Heart right ventricle (tissue), 16 donors: ENCODE measurements around the gene FSD1. TPM values are rescaled to one million over a fixed set of nuclear protein-coding genes. Genes with fewer than 3 reads are reported as not detected.

Experiments
- ATAC-seq, 8 donors: fragments of 200-7000 bp; cut with Tn5 transposase; one replicate each; pipeline ENCODE4 v1.9.1; 2020; ENCODE audit warnings: mild to moderate bottlenecking in 8 of 8, moderate library complexity in 8 of 8, moderate number of reproducible peaks in 1 of 8
- DNase-seq, 2 donors: peaks; one replicate each; pipeline ENCODE4 v3.0.0-alpha.2; 2020
- H3K27ac ChIP-seq, 10 donors: fragments of 200-600 bp; sonication (generic) in 2 of 10; one replicate each; pipeline versions ENCODE4 v1.5.0 to v1.8.0; 2020 to 2022; ENCODE audit warnings: mild to moderate bottlenecking in 3 of 10
- H3K27me3 ChIP-seq, 7 donors: fragments of 200-600 bp; one replicate each; pipeline ENCODE4 v1.8.0; 2021 to 2022; ENCODE audit warnings: mild to moderate bottlenecking in 2 of 7
- H3K36me3 ChIP-seq, 9 donors: fragments of 200-600 bp; sonication (generic) in 1 of 9; one replicate each; pipeline versions ENCODE4 v1.5.0 to v1.8.0; 2020 to 2022; ENCODE audit warnings: mild to moderate bottlenecking in 2 of 9
- H3K4me1 ChIP-seq, 9 donors: fragments of 200-600 bp; sonication (generic) in 1 of 9; one replicate each; pipeline versions ENCODE4 v1.5.0 to v1.8.0; 2020 to 2022; ENCODE audit warnings: mild to moderate bottlenecking in 4 of 9
- H3K4me3 ChIP-seq, 10 donors: fragments of 200-600 bp; sonication (generic) in 2 of 10; one replicate each; pipeline versions ENCODE4 v1.5.0 to v1.8.0; 2020 to 2022; ENCODE audit warnings: mild to moderate bottlenecking in 7 of 10, moderate library complexity in 2 of 10
- H3K9me3 ChIP-seq, 11 donors: fragments of 200-600 bp in 10 of 11; sonication (generic) in 2 of 11; one replicate each; pipeline versions ENCODE4 v1.5.0 to v1.8.0; 2013 to 2022; ENCODE audit warnings: mild to moderate bottlenecking in 2 of 11, control low read depth in 1 of 11, moderate library complexity in 1 of 11
- WGBS, 2 donors: extraction: QIAGEN DNeasy Blood & Tissue Kit; methylation state at CpG; one replicate each; pipeline ENCODE4 v1.1.7; 2013; ENCODE audit warnings: inconsistent platforms in 1 of 2; 5-methylcytosine and 5-hydroxymethylcytosine counted together
- intact Hi-C, 10 donors: fragments of 100-400 bp; cut with DNase I; formaldehyde crosslinking; loops; one replicate each; pipeline versions ENCODE4 v1.11.1 to v1.14.2; 2022
- polyA plus RNA-seq, 2 donors: library from polyadenylated mRNA; stranded (reverse); fragments of 200-250 nt; gene quantifications; one replicate each; pipeline ENCODE4 v1.2.3, GENCODE V29; 2013
- total RNA-seq, 10 donors: library from RNA; stranded (reverse); fragmentation: NEBNext Ultra II Directional in 3 of 10; extraction: Animal tissue kit (Norgen Biotek cat#: 25700) in 3 of 10; gene quantifications; one replicate each; pipeline versions ENCODE4 v1.2.1 to v1.2.4, GENCODE V29; 2021 to 2023
- TF ChIP-seq, protein P1 (sequence below), 9 donors: fragments of 200-600 bp; sonication (generic) in 2 of 9; IDR thresholded peaks; one replicate each; pipeline versions ENCODE4 v1.5.0 to v1.8.0; 2021 to 2022; ENCODE audit warnings: antibody characterized with exemption in 9 of 9, mild to moderate bottlenecking in 5 of 9, moderate library complexity in 1 of 9
- donor health status: Arrhythmogenic right ventricular cardiomyopathy.
- donor health status: ischemic (EF 13 %, LVEDD 7.1; RV severe dilation, severe dysfunction).
- donor health status: healthy with polysubstance abuse.
- donor health status: DM: no; HTN: yes; CAD: no.
- donor health status: DM: no; HTN: no; CAD: no.
- donor health status: ischemic (EF 25% LVEDD 6.9; RV normal size, moderate dysfunction).
- donor health status: ischemic (EF 25% LVEDD 5.7; RV mildly dilated, moderate dysfunction).
- donor health status: healthy.
- donor health status: DM: yes; HTN: yes; CAD: no.
- donor health status: Ischemic cardiomyopathy.
- donor health status: ischemic (EF 35%, LVEDD 5.7; RV mildly dilated, moderate dysfunction).
- donor health status: nonischemic (EF 11% LVEDD 7.7; RV severe dilation, severe dysfunction).
- donor health status: DM: yes; HTN: yes; CAD: no.
- donor health status: PGD.
- donor health status: ischemic (EF 29% LVEDD 5.4; RV normal size, mild dysfunction).
- donor health status: nonischemic (EF 23%, LVEDD 6.1; RV moderate dilation, normal function).

Gene FSD1
- total and polyA plus RNA-seq, 12 donors = 0.10 to 0.25 TPM; not detected in 10

DNA sequence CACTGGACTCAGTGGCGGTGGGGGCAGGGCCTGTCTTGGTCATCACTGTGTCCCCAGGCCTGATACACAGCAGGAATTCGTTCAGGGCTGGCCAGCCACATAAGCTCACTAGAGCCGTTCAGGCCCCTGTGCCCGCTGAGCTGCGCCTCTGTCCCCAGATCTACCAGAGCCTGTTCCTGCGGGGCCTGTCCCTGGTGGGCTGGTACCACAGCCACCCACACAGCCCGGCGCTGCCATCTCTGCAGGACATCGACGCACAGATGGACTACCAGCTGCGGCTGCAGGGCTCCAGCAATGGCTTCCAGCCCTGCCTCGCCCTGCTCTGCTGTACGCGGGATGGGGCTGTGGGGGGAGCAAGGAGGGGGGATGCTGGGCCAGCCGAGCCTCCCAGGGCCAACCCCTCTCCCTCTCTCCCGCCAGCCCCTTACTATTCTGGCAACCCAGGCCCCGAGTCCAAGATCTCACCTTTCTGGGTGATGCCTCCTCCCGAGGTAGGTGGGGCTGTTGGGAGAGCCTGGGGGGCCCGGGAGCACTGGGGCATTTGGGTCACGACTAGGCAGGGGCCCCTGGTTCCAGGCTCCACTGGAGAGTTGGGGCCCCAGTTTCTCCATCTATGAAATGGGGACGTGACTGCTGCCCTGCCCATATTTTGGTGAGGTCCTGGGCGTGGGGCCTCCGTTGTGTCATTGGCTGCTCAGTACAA, 52.8 kb downstream of the FSD1 start:
- Histone ChIP-seq H3K36me3 (peaks cover 0 to 83% (median 12%) of the 10 kb centered on the region in 9 donors), H3K4me3 (no peak overlapping the region), H3K9me3 (no peaks in the 10 kb centered on the region), H3K27ac (no peak overlapping the region), H3K27me3 (no peaks in the 10 kb centered on the region), H3K4me1 (peaks cover 0 to 2% (median 0%) of the 10 kb centered on the region in 9 donors)
- intact Hi-C loops = loop anchor here in 1 of 10 donors (10.0 kb wide), 1 partner anchor 82 kb away; the partner anchor contains the start of gene SHD
- 80 to 82% methylated on average over 22 to 23 of the region's 23 CpGs for WGBS, 2 donors
- TF ChIP-seq, protein P1, sequence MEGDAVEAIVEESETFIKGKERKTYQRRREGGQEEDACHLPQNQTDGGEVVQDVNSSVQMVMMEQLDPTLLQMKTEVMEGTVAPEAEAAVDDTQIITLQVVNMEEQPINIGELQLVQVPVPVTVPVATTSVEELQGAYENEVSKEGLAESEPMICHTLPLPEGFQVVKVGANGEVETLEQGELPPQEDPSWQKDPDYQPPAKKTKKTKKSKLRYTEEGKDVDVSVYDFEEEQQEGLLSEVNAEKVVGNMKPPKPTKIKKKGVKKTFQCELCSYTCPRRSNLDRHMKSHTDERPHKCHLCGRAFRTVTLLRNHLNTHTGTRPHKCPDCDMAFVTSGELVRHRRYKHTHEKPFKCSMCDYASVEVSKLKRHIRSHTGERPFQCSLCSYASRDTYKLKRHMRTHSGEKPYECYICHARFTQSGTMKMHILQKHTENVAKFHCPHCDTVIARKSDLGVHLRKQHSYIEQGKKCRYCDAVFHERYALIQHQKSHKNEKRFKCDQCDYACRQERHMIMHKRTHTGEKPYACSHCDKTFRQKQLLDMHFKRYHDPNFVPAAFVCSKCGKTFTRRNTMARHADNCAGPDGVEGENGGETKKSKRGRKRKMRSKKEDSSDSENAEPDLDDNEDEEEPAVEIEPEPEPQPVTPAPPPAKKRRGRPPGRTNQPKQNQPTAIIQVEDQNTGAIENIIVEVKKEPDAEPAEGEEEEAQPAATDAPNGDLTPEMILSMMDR (IDR thresholded peaks at IDR 0.05) = no peak
- ATAC-seq (no peak), DNase-seq (no peak)

DNA sequence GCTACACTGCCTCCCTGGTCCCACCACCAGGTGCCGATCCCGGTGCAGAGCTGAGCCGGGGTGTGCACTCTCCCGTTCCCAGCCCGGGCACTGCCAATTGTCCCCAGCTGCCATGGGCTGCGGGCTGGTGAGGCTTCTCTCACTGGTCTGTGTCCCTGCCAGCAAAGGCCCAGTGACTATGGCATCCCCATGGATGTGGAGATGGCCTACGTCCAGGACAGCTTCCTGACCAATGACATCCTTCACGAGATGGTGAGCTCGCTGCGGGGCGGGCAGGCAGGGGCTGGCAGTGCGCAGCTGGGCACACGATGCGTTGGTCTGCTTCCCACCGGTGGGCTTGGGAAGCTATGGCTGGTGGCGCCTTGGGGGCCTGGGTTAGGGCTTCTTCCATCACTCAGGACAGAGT, 53.5 kb downstream of the FSD1 start:
- Histone ChIP-seq H3K9me3 (no peaks in the 10 kb centered on the region), H3K27me3 (no peaks in the 10 kb centered on the region), H3K4me1 (no peaks in the 10 kb centered on the region), H3K36me3 (peaks cover 0 to 89% (median 19%) of the 10 kb centered on the region in 9 donors), H3K4me3 (no peak overlapping the region), H3K27ac (no peak overlapping the region)
- intact Hi-C loops = loop anchor here in 1 of 10 donors (10.0 kb wide), 1 partner anchor 83 kb away; the partner anchor contains the start of gene SHD
- TF ChIP-seq, protein P1 (IDR thresholded peaks at IDR 0.05) = no peak
- WGBS, 2 donors = 91 to 93% methylated on average over 16 of the region's 16 CpGs
- ATAC-seq (no peak), DNase-seq (no peak)

DNA sequence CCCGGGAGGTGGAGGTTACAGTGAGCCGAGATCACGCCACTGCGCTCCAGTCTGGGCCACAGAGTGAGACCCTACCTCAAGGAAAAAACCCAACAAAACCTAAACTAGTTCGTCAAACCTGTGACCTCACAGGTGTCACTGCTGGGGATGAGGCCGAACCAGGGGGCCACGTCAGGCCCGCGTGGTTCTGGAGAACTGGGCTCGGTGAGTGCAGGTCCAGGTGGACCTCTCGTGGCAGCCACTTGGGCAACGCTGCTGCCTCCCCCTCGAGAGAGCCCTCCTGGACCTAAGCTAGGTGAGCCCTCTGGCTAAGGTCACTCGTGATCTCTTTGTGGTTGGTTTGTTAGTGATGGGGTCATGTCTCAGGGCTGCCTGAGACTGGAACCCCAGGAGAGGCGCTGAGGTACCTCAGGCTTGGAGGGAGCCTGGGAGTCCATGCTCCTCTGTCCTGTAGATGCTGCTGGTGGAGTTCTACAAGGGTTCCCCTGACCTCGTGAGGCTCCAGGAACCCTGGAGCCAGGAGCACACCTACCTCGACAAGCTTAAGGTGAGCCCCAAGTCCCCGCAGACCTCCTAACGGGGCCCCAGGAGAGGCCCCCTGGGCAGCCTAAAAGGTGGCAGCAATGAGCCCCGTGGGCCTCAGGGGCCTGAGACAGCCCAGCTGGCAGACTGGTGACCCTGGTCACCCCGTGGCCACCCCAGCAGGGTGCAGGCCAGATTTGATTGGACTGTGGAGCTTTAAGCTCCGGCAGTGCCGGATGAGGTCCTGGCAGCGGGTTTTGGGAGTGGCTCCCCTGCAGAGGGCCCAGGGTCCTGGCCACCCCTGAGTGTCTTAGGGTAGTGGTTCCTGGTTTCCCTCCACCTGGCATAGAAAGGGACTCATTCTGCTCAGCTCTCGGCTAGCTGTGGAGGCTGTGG, 54.6 kb downstream of the FSD1 start:
- H3K27me3 ChIP-seq = no peaks in the 10 kb centered on the region
- no peaks in the 10 kb centered on the region for H3K4me1 ChIP-seq
- DNase-seq (no peak), ATAC-seq (no peak)
- TF ChIP-seq, protein P1 (IDR thresholded peaks at IDR 0.05) = no peak
- H3K27ac ChIP-seq = no peak overlapping the region
- H3K36me3 ChIP-seq = peaks cover 0 to 95% (median 29%) of the 10 kb centered on the region in 9 donors
- intact Hi-C loops = loop anchor here in 1 of 10 donors (10.0 kb wide), 1 partner anchor 84 kb away; the partner anchor contains the start of gene SHD
- no peak overlapping the region for H3K4me3 ChIP-seq
- H3K9me3 ChIP-seq = no peaks in the 10 kb centered on the region
- WGBS, 2 donors = 86 to 89% methylated on average over 25 of the region's 25 CpGs

DNA sequence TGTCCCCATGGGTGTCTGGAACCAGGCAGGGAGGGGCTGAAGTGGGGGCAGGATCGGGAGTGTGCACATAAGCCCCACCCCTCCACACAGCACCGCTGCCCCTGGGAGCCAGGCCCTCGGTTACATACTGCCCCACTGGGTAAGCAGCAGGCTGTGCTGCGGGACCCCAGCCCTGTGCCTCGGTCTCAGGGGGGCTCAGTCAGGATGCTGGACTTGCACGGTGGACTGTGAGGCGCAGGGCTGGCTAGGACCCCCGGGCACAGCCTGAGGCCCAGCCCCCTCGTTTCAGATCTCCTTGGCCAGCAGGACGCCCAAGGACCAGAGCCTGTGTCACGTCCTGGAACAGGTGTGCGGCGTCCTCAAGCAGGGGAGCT, 55.2 kb downstream of the FSD1 start:
- Histone ChIP-seq H3K4me1 (no peaks in the 10 kb centered on the region), H3K27me3 (no peaks in the 10 kb centered on the region), H3K4me3 (no peak overlapping the region), H3K9me3 (no peaks in the 10 kb centered on the region), H3K27ac (no peak overlapping the region), H3K36me3 (peaks cover 0 to 94% (median 29%) of the 10 kb centered on the region in 9 donors)
- intact Hi-C loops = loop anchor here in 1 of 10 donors (10.0 kb wide), 1 partner anchor 85 kb away; the partner anchor contains the start of gene SHD
- ATAC-seq (peak in 1 of 8 donors; percentile 6), DNase-seq (no peak)
- TF ChIP-seq, protein P1 (IDR thresholded peaks at IDR 0.05) = no peak
- 80 to 84% methylated on average over 13 of the region's 13 CpGs for WGBS, 2 donors
